GM19240 (cell line): ENCODE results near the gene CELSR1.
"Not testable (repeated sequence)": the region's sequence is repeated elsewhere in the genome, so short reads cannot be mapped to it uniquely, and the experiment has no call there.

Experiments
- DNase-seq: peaks from one replicate; pipeline ENCODE4 v3.0.0; 2011; ENCODE audit warnings: low spot score; ENCODE audit not compliant: insufficient read length

Gene CELSR1

DNA sequence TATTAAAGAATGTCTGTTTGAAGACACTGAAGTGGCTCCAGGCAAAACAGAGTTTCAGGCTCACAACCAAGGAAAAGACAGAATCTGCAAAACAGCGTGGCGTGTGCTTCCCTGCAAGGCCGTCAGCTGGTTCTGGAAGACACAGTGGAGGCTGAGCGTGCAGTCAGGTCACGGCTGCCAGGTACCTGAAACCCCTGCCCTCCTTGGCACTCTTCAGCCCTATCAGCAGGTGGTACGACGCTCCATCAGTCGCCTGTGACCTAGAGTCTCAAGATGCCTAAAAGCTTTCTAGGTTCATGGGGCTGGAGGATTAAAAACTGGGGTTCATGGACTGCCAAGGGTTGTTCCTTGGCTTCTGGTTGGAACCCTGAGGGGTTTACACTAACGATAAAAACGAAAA is 136.1 kb downstream of the CELSR1 start:
- no peak for DNase-seq

DNA sequence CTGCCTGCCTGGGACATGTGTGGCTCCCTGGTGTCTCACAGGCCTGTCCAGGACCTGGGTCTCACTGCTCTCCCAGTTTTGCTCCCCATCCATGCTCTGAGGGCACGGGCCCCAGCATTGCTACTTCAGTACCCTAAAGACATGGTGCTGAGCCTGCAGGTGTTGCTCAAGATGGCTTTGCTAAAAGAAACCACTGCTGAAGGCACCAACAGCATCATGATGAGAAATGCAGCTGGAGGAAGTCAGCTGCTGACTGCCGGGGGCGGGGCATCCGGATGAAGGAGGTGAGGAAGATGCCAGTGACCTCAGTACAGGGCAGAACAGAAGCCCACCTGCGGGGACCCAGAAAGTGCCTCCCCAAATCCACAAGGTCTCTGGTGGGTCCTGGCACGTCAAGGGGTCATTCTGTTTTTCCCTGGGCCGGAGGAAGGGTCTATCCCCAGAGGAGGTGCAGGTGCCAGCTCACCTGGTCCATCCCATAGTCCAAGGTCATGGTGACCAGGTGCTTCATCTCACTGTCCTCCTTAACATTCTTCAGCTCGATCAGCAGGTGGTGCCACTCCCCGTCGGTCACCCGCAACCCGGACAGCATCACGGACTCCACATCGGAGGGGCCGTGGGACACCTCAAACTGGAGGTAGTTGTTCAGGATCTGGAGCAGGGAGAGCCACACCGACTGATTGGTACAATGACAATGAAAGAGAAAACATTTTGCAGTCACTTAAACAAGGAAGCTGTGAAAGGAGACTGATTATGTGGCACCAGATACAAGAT is 138.0 kb downstream of the CELSR1 start:
- DNase-seq, result no peak

DNA sequence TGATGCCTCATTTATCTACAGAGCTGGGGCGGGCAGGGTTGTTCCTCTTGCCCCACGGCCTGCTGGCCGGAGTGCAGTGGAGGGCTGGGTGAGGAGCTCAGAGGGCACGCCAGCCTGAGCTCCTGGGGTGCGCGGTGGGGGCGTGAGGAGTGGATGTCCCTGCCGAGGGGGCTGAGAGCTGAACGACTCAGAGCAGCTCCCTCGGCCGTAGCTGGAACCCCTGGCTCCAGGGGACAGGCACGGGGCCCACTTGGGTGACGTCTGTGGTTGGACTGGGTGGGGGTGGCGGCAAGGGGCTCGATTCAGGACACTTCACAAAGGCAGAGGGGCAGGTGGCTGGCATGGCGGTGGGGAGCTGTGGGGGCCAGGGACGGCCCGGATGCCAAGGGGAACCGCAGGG is 139.5 kb downstream of the CELSR1 start:
- no peak for DNase-seq

DNA sequence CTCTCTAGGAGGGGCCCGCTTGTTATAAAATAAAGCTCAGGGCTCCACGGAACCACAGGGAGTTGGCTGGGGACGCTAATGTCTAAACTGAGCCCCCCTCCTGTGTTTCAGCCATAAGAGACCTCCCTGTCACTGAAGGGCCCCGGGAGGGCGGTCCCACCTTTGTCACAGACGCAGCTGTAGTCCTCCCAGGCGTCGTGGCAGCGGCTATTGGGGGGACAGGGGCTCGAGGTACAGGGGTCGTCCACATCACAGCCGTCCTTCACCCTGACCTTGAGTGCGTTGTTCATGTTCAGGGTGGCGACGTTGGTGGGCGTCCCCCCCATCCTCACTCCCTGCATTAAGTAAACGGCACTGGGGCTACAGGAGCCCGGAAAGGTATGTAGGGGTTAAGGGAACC is 139.9 kb downstream of the CELSR1 start:
- DNase-seq, result no peak

DNA sequence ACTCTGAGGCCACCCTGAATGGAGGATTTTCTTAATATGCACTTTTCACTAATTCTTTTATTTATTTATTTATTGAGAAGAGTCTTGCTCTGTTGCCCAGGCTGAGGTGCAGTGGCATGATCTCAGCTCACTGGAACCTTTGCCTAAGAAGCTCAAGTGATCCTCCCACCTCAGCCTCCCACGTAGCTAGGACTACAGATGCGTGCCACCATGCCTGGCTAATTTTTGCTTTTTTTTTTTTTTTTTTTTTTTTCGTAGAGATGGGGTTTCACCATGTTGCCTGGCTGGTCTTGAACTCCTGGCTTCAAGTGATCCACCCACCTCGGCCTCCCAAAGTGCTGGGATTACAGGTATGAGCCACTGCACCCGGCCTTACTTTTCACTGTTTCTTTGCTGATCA is 140.4 kb downstream of the CELSR1 start:
- DNase-seq, result not testable (repeated sequence)

DNA sequence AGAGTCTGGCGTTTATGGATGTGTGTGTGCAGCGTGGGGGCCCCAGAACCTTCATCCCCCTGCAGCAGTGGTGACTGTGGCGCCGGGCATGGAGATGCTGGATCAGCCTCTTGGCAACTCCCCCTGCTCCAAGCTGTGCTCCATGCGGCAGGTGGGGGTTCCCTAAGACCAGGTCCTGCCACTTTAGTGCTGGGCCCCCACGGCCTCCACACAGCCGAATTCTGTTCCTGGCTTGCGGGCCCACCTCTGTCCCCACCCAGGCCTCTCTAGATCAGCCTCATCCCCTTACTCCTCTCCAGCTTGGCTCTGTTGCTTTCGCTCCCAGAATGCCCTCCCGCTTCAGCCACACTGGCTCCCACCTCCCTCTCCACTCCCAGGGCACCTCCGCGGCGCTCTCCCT is 142.3 kb downstream of the CELSR1 start:
- DNase-seq, result no peak

DNA sequence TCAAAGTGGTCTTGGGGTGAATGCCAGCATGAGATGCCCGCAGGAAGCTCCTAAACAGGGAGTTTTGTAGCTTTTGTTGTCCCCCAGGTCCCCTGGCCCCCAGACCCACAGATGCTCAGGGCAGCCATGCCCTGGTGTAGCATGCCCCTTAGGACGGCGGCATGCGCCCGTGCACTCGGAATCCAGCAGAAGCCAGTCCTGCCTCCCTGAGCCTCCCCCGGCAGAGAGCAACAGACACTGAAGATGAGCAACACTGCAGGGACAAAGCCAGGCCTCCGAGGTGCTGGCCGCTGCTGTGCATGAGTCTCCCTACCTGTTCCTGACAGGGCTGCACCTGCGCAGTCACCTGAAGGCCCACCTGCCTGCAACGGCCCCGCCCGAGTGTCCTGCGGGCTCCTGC is 142.8 kb downstream of the CELSR1 start:
- no peak for DNase-seq

DNA sequence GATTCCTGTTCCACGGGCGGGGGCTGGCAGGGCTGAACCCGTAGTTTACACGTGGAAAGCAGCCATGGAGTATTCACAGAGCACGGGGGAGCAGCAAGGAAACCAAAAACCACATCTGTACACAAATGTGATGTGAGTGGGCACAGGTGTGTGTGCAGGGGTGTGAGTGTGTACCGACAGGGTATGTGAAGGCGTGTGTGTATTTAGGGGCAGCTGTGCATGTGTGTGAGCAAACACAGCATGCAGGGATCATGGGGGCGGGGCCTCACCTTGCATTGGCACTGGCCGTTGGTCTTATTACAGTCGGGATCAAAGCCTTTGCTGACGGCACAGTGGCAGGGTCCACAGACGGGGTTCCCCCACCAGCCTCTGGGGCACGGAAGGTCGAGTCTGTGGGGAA is 143.5 kb downstream of the CELSR1 start:
- no peak for DNase-seq

DNA sequence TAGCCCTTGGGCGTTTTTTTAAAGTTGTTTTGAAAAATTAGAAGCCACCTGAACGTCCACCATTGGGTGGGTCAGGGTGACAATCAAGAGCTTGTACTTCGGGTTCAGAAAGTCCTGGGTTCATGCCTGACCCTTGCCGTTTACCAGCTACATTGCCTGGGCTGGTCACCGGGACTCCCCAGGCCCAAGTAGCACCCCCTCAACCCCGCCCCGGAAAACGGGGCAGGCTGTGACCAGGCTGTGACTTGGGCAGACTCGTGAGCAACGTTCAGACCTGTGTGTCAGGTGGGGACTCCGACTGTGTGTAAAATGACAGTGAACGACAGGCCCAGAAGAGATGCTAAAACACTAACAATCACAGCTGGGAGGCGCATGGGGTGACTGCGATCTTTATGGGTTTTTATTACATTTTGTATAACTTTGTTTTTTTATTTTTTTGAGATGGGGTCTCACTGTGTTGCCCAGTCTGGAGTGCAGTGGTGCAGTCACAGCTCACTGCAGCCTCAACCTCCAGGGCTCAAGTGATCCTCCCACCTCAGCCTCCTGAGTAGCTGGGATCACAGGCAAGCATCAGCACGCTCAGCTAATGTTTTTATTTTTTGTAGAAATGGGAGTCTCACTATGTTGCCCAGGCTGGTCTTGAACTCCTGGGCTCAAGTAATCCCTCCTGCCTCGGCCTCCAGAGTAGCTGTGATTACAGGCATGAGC is 145.1 kb downstream of the CELSR1 start:
- DNase-seq, result no peak

DNA sequence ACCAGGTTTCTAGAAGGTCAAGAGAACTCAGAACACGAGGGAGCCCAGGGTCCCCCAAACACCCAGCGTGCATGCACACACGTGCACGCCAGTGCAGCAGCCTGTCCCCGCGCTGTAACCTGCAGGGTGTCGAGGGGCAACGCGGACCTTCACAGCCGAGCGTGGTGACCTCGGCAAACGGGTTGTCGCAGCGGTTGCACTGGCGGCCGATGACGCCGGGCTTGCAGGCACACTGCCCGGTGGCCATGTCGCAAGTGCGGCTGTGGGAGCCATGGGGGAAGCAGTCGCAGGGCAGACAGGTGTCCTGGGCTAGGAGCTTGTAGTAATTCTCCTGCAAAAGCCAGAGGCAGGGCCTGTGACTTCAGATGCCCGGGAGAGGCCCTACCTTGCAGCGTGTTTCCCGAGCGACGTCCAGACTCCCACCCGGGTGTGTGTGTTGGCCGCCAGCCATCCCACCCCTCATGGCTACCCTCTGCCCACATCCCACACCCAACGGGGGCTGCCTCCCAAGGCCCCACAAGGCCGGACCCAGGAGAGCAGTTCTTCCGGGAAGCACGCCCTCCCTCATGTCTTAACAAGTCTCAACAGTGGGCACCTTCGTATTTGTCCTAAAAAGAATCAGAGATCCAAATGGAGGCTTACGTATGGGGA is 145.8 kb downstream of the CELSR1 start:
- no peak for DNase-seq

DNA sequence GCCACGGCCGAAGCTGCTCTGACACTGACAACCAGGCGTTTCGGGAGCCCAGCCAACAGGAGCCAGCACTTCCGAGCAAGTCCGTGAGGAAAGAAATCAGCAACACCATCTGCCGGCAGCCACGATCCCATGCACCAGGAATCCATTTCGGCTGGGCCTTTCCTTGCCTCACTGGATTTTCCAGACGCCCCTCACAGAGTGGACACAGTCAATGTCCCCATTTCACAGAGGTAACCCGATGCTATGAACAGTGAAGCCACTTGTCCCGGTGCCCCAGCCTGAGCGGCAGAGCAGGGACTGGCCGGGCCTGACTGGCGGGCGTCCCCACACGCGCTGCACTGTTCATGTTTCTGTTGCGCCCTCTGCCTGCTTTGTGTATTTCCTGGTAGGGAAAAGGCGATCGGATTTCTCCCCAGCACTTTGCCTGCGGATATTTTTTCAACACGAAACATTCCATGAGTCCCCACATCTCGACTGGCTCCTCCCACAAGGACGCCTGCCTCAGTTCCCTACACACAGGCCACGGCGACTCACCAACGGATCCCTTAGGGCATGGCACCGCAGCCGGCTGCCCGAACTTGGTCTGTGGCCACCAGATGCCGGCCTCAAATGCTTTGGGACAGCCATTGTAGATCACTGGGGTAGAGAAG is 146.6 kb downstream of the CELSR1 start:
- DNase-seq, result no peak

DNA sequence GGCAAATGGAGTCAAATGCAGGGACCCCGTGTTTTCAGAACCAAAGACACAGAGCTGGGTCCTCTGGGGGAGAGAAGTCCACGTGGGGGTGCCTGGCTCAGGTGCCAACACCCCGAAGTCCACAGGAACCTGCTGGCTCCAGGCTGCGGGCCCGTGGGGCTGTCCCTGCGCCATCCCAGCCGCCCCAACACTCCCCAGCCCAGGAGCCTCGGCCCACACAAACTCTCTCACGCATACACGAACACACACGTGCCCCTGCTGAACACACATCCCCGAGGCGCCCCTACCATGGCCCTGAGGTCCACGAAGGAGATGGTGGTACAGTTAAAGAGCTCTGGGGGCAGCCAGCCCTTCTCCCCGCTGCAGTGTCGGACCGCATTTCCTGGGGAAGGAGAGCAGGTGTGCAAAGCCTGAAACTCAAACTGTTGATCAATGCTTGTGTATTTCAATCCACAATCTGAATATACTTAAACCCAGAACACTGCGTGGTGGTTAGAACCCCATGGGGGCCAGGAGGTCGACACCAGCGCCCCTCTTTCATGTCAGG is 147.2 kb downstream of the CELSR1 start:
- DNase-seq, result no peak

DNA sequence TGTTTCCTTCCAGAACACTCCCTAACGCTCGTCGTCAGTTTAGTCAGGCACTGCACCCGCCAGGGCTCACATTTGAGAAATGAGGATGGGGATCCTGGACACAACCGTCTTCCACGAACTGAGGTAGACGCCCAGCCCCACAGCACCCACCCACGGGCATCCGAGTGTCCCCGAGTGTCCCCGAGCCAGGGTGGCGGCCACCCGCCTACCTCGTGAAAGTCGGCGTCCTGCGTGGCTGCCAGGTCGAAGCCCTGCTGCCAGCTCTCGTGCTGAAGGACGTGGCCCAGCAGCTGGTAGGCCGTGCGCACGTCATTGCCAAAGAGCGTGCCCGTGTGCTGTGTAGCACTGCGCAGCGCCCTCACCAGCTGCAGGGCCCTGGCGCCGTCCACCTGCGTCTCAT is 148.3 kb downstream of the CELSR1 start:
- DNase-seq, result no peak

DNA sequence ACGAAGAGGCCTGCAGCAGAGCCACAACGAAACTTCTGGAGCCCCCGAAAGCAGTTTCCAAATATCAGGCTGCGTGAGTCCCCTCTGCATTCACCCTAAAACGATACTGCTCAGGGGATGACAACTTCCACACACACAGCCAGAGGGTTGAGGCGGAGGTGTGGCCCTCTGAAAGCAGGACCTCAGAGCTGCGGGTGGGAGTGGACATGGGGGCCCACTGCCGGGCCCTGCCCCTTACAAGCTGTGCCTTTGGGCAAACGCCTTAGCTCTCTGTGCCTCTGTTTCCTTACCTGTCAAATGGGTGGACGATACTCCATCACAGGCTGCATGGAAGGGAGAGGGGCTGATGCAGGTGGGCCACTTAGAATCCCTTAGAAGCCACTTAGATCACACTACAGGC is 148.8 kb downstream of the CELSR1 start:
- no peak for DNase-seq

DNA sequence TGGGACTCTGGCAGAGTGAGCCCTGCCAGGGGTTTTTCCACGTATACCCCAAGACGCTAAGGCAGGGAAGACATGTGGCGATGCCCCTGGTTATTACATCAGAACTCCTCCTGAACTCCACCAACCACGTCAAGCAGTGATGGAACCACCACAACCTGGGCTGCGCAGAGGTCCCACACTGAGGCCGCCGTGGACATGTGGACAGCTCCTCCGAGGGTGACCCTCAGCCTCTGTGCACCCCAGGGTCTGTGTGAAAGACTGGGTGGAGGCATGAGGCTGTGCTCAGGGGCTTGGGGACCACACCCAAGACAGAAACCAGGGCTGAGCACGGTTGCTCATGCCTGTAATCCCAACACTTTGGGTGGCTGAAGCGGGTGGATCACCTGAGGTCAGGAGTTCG is 149.7 kb downstream of the CELSR1 start:
- DNase-seq, result no peak

DNA sequence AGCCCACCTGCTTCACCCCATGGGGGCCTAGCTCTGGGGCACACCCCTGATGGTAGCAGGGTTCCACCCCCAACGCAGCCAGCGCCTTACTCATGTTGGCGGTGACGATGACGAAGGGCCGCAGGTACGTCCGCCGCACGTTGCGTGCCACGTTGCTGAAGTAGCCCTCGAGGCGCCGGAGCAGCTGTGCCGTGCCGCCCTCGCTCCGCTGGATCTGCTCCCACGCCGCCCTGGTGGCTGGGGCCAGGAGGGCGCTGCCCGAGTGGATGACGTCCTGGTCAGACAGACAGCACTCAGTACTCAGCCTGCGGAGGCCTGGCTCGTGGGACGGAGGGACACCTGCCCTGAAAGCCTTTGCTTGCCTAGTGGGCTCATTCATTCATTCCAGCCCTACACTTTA is 151.1 kb downstream of the CELSR1 start:
- no peak for DNase-seq

DNA sequence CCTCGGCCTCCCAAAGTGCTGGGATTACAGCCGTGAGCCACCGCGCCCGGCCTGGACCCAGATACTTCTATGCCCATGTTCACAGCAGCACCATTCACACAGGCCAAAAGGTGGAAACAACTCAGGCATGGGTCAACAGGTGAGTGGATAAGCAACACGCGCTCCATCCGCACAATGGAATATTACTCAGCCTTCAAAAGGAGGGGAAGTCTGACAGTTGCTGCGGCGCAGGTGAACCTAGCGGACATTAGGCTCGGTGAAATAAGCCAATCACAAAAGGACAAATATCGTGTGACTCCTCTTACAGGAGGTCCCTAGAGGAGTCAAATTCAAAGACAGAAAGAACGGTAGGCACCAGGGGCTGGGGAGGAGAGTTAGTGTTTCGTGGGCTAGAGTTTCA is 154.9 kb downstream of the CELSR1 start:
- no peak for DNase-seq

DNA sequence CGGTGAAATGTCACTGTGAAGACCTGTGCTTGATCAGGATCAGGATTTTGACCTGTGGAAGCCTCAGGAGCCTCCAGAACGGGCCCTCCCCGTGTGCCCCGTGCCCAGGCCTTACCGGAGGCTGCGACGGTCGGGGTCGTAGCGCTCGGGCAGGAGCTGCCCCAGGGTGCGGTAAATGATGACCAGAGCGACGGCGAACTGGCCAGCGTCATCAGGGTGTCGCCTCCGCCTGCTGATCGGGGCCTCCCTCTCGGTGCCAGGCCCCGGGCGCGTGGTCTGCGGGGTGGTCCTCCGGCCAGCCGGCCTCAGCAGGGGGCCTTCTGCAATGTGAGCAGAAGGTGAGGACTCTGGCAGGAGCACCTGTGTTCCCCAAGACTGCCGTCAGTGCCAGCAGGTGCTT is 155.7 kb downstream of the CELSR1 start:
- no peak for DNase-seq

DNA sequence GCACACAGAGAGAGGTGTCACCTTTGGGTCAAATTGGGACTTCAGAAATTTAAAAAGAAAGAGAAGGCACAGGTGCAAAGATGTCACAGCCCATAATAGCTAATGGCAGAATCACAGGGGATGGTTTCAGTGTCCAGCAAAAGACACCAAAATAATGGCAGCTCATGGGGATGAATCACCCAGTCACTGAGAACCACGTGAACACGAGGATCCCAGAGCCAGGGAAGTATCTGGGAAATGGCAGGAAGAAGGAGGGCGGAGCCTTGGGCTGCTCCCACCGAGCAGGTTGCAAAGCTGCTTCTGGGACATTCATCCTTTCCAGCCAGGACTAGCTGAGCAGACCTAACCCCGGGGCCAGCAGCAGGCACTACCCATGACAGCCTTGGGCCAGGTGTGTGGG is 156.3 kb downstream of the CELSR1 start:
- DNase-seq, result no peak

DNA sequence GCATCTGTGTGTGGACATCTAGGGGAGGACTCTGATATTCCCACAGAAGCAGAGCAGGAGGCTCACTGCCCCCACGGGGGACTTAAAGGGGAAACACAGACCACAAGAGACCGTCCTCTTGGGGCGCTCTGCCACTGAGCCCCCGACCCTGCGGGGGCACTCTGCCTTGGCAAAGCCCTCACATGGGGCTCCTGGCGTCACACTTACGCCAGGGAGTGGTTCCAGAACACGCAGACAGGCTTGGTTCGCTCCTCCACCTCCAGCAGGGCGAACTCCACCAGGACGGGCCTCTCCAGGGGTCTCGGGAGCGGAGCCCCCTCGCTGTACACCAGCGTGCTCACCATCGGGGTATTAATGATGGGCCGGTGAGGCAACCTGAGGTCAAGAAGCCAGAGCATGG is 156.8 kb downstream of the CELSR1 start:
- no peak for DNase-seq

DNA sequence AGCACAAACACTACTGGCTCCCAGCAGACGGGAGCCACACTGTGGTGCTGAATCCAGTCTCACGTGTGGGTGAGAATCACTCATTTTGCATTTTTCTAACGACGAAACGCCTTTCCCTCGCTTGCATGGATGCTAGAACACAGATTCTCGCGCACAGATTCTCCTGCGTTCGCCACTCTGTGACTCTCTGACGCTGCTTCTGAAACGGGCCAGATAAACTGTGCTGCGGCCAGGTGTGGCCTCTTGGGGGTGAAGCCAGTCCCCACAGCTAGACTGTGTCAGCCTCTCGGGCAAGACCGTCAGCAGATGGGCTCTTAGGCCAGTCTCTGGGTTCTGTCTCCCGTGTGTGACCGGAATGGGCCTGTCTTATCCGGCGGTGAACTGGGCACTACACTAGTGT is 157.4 kb downstream of the CELSR1 start:
- no peak for DNase-seq
